K562 (cell line): Measurements from ENCODE around the gene SPATA20. TPM values are rescaled to one million over a fixed set of nuclear protein-coding genes. Genes with fewer than 3 reads are reported as not detected.

Experiments used
- ATAC-seq: fragments of 200-7000 bp; cut with Tn5 transposase; 3 replicates; pipeline ENCODE4 v1.9.1; 2020; ENCODE audit warnings: moderate library complexity
- BruUV-seq: library from RNA; stranded (reverse); fragments of 400-500 nt; replicated peaks from 2 replicates; lab custom pipeline; 2021; lab: Mats Ljungman, UMichigan
- CTCF ChIA-PET: fragments of 300-600 bp; formaldehyde crosslinking; extraction: SDS; loops from one replicate; lab custom pipeline; 2021; ENCODE audit warnings: low intra/inter-chr PET ratio; lab: Yijun Ruan, JAX
- POLR2A ChIA-PET: fragments of 300-600, 350-650 bp; sonication (Branson Sonifier 250); formaldehyde crosslinking; extraction: SDS; loops from one replicate; lab custom pipeline; 2021; ENCODE audit warnings: antibody characterized with exemption, inconsistent platforms; lab: Yijun Ruan, JAX
- DNase-seq, 4 experiments: peaks; one replicate each; pipeline versions ENCODE4 v3.0.0 to v3.0.0-alpha.2; 2011 to 2018; ENCODE audit warnings: low spot score in 3 of 4, mixed read lengths in 3 of 4; ENCODE audit errors: extremely low read depth in 1 of 4
- FAIRE-seq: peaks from 2 replicates; lab custom pipeline; 2011; peaks lifted over from hg19 to GRCh38; lab: Jason Lieb, UNC
- H2AFZ ChIP-seq: 2 replicates; pipeline ENCODE4 v1.6.0; 2011; ENCODE audit warnings: low read depth, low read length, control low read depth, inconsistent platforms
- H3K27ac ChIP-seq: fragments of 200-600 bp; 3 replicates; pipeline ENCODE4 v1.8.0; 2011; ENCODE audit warnings: low read depth, mild to moderate bottlenecking, control low read depth, inconsistent platforms, low read length, moderate library complexity, mixed read lengths; ENCODE audit errors: extremely low read depth
- H3K27me3 ChIP-seq, 2 experiments: fragments of 300-600 bp in 1 of 2; 2 replicates in 1 of 2; 3 replicates in 1 of 2; pipeline versions ENCODE4 v1.6.0 to v1.8.0; 2011; ENCODE audit warnings: inconsistent platforms in 2 of 2, low read length in 2 of 2, mild to moderate bottlenecking in 1 of 2, mixed read lengths in 1 of 2, moderate library complexity in 1 of 2; ENCODE audit not compliant: control insufficient read depth in 2 of 2, insufficient read depth in 2 of 2
- H3K36me3 ChIP-seq: fragments of 300-600 bp; 3 replicates; pipeline ENCODE4 v1.8.0; 2011; ENCODE audit warnings: mild to moderate bottlenecking, low read length, inconsistent platforms; ENCODE audit not compliant: control insufficient read depth, insufficient read depth
- H3K4me1 ChIP-seq, 2 experiments: fragments of 200-600 bp in 1 of 2; replicated peaks in 1 of 2; 2 replicates in 1 of 2; 3 replicates in 1 of 2; pipeline versions ENCODE4 v1.5.1 to v1.8.0; 2011; ENCODE audit warnings: inconsistent platforms in 2 of 2, low read length in 2 of 2, mild to moderate bottlenecking in 1 of 2, mixed read lengths in 1 of 2, moderate library complexity in 1 of 2; ENCODE audit not compliant: control insufficient read depth in 2 of 2, insufficient read depth in 2 of 2
- H3K4me2 ChIP-seq: 2 replicates; pipeline ENCODE4 v1.6.1; 2011; ENCODE audit warnings: low read length, control low read depth, inconsistent platforms, mixed read lengths; ENCODE audit not compliant: insufficient read depth
- H3K4me3 ChIP-seq: fragments of 200-600 bp; sonication (generic), shearing (Covaris generic); 2 replicates; pipeline ENCODE4 v1.5.1; 2016; ENCODE audit warnings: control low read depth, inconsistent platforms
- H3K79me2 ChIP-seq: fragments of 200-600 bp; 3 replicates; pipeline ENCODE4 v1.8.0; 2011; ENCODE audit warnings: low read length, inconsistent platforms; ENCODE audit not compliant: control insufficient read depth, insufficient read depth
- H3K9ac ChIP-seq, 2 experiments: 2 replicates each; pipeline versions ENCODE4 v1.6.0 to v1.6.1; 2011; ENCODE audit warnings: low read depth in 2 of 2, low read length in 2 of 2, control low read depth in 1 of 2, inconsistent platforms in 1 of 2, mild to moderate bottlenecking in 1 of 2, mixed read lengths in 1 of 2; ENCODE audit not compliant: insufficient read depth in 1 of 2
- H3K9me1 ChIP-seq: one replicate; pipeline ENCODE4 v1.6.0; 2011; ENCODE audit warnings: inconsistent platforms, mild to moderate bottlenecking, low read length, moderate library complexity; ENCODE audit not compliant: control insufficient read depth, insufficient read depth
- H3K9me3 ChIP-seq: replicated peaks from 2 replicates; pipeline ENCODE4 v1.5.1; 2011; ENCODE audit warnings: low read depth, low read length, inconsistent platforms; ENCODE audit not compliant: control insufficient read depth, insufficient read depth
- H4K20me1 ChIP-seq: replicated peaks from 2 replicates; pipeline ENCODE4 v1.6.1; 2011; ENCODE audit warnings: low read length, inconsistent platforms, mixed read lengths; ENCODE audit not compliant: control insufficient read depth, insufficient read depth
- ARID2 ChIP-seq: fragments of 450-650 bp; IDR thresholded peaks from 2 replicates; pipeline ENCODE4 v1.6.1; 2017; ENCODE audit warnings: antibody characterized with exemption, mild to moderate bottlenecking
- EP400 ChIP-seq: fragments of 450-650 bp; IDR thresholded peaks from 2 replicates; pipeline ENCODE4 v1.6.1; 2017; ENCODE audit warnings: antibody characterized with exemption, mild to moderate bottlenecking, moderate library complexity
- RBM17 ChIP-seq: fragments of 200-400 bp; formaldehyde crosslinking; IDR thresholded peaks from 2 replicates; pipeline ENCODE4 v1.6.1; 2017; ENCODE audit warnings: low read depth, mild to moderate bottlenecking, low read length, borderline replicate concordance
- ZNF696 ChIP-seq: fragments of 250-450 bp; sonication (Bioruptor Pico); conservative IDR thresholded peaks from 2 replicates; pipeline ENCODE4 v1.4.0; 2020; ENCODE audit warnings: mild to moderate bottlenecking, moderate library complexity
- WGBS: fragments of 100-300 bp; shearing (Covaris generic); methylation state at CpG from one replicate; pipeline ENCODE4 v1.1.6; 2016; ENCODE audit warnings: low coverage, mixed read lengths; ENCODE audit not compliant: insufficient coverage; ENCODE audit errors: missing lambda C conversion rate; 5-methylcytosine and 5-hydroxymethylcytosine counted together
- in situ Hi-C: fragments of 300-500 bp; cut with MboI; formaldehyde crosslinking; loops from 4 replicates; pipeline ENCODE4 v1.15.0; 2018; ENCODE audit warnings: inconsistent platforms, mixed read lengths
- intact Hi-C: fragments of 100-400 bp; cut with micrococcal nuclease; formaldehyde crosslinking; loops from 2 replicates; pipeline ENCODE4 v1.14.2; 2022
- polyA plus RNA-seq, 8 experiments: library from polyadenylated mRNA; depleted of rRNA in 4 of 8; stranded (reverse) in 5 of 8; unstranded in 3 of 8; fragments of >200 nt; fragmentation: Nextera tagmentation in 2 of 8; fragmentation: Illumina TruSeq in 1 of 8; extraction: Ambion mirVana in 2 of 8; extraction: Trizol in 1 of 8; gene quantifications; 2 replicates each; pipeline versions ENCODE4 v1.2.1 to v1.2.3, GENCODE V29; 2011 to 2014; ENCODE audit warnings: inconsistent platforms in 1 of 8, missing spikeins in 1 of 8
- total RNA-seq, 7 experiments: library from RNA; depleted of rRNA in 6 of 7; stranded (reverse); fragments of >200 nt in 6 of 7; fragmentation: Illumina TruSeq in 2 of 7; extraction: Trizol in 2 of 7; gene quantifications; 2 replicates each; pipeline versions ENCODE4 v1.2.1 to v1.2.3, GENCODE V29; 2011 to 2021; ENCODE audit warnings: low replicate concordance in 1 of 7

Gene SPATA20
- total and polyA plus RNA-seq, 9 of the 15 experiments (the other 6 are each of a cell fraction or from before 2014, with no cell fraction given): 0.08 to 4.0 (median 1.5) TPM

DNA sequence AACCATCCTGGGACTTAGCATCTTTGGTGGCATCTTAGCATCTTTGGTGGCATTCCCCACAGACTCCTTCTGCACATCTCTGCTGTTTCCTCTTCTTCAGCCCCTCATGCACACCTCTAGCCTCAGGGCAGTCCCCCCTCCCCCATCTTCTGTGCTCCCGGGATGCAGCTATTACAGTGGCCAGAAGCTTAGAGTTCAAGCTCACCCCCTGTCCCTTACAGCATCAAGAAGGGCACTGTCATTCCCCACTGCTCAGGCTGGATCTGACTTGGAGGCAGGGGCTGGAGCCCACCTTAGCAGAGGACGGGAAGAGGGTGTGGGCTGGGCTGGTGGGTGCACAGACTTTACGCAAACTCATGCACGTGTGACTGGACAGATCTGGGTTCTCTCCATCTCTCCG lies 13.8 kb upstream of the SPATA20 start:
- no peak for ATAC-seq
- WGBS: 6% methylated on average over 5 of the region's 5 CpGs
- intact Hi-C loops (no loop called here), in situ Hi-C loops (no loop called here)
- Histone ChIP-seq H3K4me2 (no peak overlapping the region), H3K9me1 (no peaks in the 10 kb centered on the region), H4K20me1 (peaks cover 16% of the 10 kb centered on the region; the same call in 1 of the 2 replicates), H2AFZ (no peak overlapping the region), H3K79me2 (no peaks in the 10 kb centered on the region), H3K9me3 (no peaks in the 10 kb centered on the region), H3K4me3 (no peak overlapping the region), H3K27me3 (peaks cover 35 to 64% of the 10 kb centered on the region in 2 experiments; a peak in 4 of 5 replicates), H3K9ac (no peak overlapping the region), H3K36me3 (no peaks in the 10 kb centered on the region), H3K27ac (no peak overlapping the region), H3K4me1 (peaks cover 0 to 35% of the 10 kb centered on the region in 2 experiments; a peak in 3 of 5 replicates)
- ChIA-PET POLR2A (interaction anchor here (0.5 to 1.1 kb wide), 2 partner anchors 9 to 183 kb away, joined by 3 to 4 read pairs; no protein-coding TSS in a partner anchor), CTCF (no interaction called here)
- no peak for DNase-seq
- no peak for FAIRE-seq
- BruUV-seq: no TSS peak
- TF ChIP-seq RBM17 (no peak), EP400 (no peak)

DNA sequence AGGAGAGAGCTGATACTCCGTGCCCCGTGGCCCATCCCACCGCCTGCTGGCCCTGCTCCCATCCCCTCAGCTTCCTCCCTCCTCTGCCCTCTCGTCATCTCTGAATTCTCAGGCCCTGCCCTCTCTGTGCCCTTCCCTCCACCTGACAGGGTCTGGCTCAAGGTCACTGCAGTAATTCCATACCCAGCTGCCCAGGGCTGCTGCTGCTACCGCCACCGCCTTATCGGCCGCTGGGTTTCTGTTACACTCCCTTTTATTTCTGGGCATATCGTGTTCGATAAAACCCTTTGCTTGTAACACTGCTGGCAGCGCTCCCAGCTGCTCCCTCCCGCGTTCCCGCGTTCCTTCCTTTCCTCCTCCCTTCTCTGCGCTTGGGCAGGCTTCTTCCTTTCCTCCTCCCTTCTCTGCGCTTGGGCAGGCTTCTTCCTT lies 13.2 kb upstream of the SPATA20 start:
- in situ Hi-C loops: no loop called here
- H3K36me3 ChIP-seq: no peaks in the 10 kb centered on the region
- no peak overlapping the region for H3K27ac ChIP-seq
- 1% methylated on average over 15 of the region's 17 CpGs for WGBS
- H4K20me1 ChIP-seq: peaks cover 16% of the 10 kb centered on the region; the same call in 1 of the 2 replicates
- H3K4me3 ChIP-seq: no peak overlapping the region
- no TSS peak for BruUV-seq
- H3K4me2 ChIP-seq: no peak overlapping the region
- TF ChIP-seq ZNF696 (CRISPR knock-in tag) (no peak), ARID2 (no peak)
- TF ChIP-seq, all 486 proteins: peak for 0
- Histone ChIP-seq H2AFZ (no peak overlapping the region), H3K9me1 (no peaks in the 10 kb centered on the region), H3K79me2 (no peaks in the 10 kb centered on the region), H3K9ac (peak overlapping the region in 1 of 2 experiments; percentile 68; a peak in 2 of 4 replicates), H3K4me1 (peaks cover 0 to 37% of the 10 kb centered on the region in 2 experiments; a peak in 3 of 5 replicates), H3K9me3 (no peaks in the 10 kb centered on the region), H3K27me3 (peaks cover 32 to 64% of the 10 kb centered on the region in 2 experiments; a peak in 4 of 5 replicates)
- ChIA-PET CTCF (interaction anchor here (0.6 kb wide), 1 partner anchor 316 kb away, joined by 3 read pairs; no protein-coding TSS in a partner anchor), POLR2A (no interaction called here)
- ATAC-seq (no peak), FAIRE-seq (no peak), DNase-seq (no peak)
- intact Hi-C loops: no loop called here
